Parathyroid adenoma (tissue), 2 donors: ENCODE measurements around the gene KCTD10.

Experiments
- H2AFZ ChIP-seq: fragments of 300-600 bp; sonication (generic); one replicate; pipeline ENCODE4 v1.7.0; 2017; ENCODE audit warnings: antibody characterized with exemption, mild to moderate bottlenecking
- H3K27ac ChIP-seq: fragments of 300-600 bp; sonication (generic); one replicate; pipeline ENCODE4 v1.7.0; 2017
- H3K27me3 ChIP-seq: fragments of 300-600 bp; sonication (generic); one replicate; pipeline ENCODE4 v1.7.0; 2017; ENCODE audit warnings: low read length; ENCODE audit not compliant: control insufficient read depth, insufficient read depth
- H3K36me3 ChIP-seq: fragments of 300-600 bp; sonication (generic); one replicate; pipeline ENCODE4 v1.7.0; 2017; ENCODE audit warnings: low read length; ENCODE audit not compliant: control insufficient read depth, insufficient read depth
- H3K4me1 ChIP-seq: fragments of 300-600 bp; sonication (generic); one replicate; pipeline ENCODE4 v1.7.0; 2017; ENCODE audit warnings: control low read depth
- H3K4me2 ChIP-seq: fragments of 300-600 bp; sonication (generic); one replicate; pipeline ENCODE4 v1.7.0; 2017; ENCODE audit warnings: low read length
- H3K4me3 ChIP-seq: fragments of 300-600 bp; sonication (generic); one replicate; pipeline ENCODE4 v1.7.0; 2017; ENCODE audit warnings: low read depth, low read length
- H3K79me2 ChIP-seq: fragments of 300-600 bp; sonication (generic); one replicate; pipeline ENCODE4 v1.7.0; 2017; ENCODE audit warnings: control low read depth
- H3K9ac ChIP-seq: fragments of 300-600 bp; sonication (generic); one replicate; pipeline ENCODE4 v1.7.0; 2017; ENCODE audit warnings: mild to moderate bottlenecking
- H3K9me3 ChIP-seq: fragments of 300-600 bp; sonication (generic); one replicate; pipeline ENCODE4 v1.7.0; 2017; ENCODE audit warnings: low read length; ENCODE audit not compliant: control insufficient read depth
- CTCF ChIP-seq: fragments of 300-600 bp; sonication (generic); IDR thresholded peaks from one replicate; pipeline ENCODE4 v1.7.0; 2017; ENCODE audit warnings: antibody characterized with exemption, mild to moderate bottlenecking
- donor health status: primary hyperparathyroidism.

Gene KCTD10

GRCh38 chr12:109496306-109496705, 19.2 kb upstream of the KCTD10 start:
- no peaks in the 10 kb centered on the region for H3K36me3 ChIP-seq

GRCh38 chr12:109495012-109495411, 17.9 kb upstream of the KCTD10 start:
- H3K9ac ChIP-seq = no peak overlapping the region
- TF ChIP-seq CTCF = no peak
- no peaks in the 10 kb centered on the region for H3K9me3 ChIP-seq
- H3K27me3 ChIP-seq = no peaks in the 10 kb centered on the region
- no peak overlapping the region for H3K27ac ChIP-seq
- H2AFZ ChIP-seq = no peak overlapping the region
- H3K4me3 ChIP-seq = no peak overlapping the region
- H3K36me3 ChIP-seq = no peaks in the 10 kb centered on the region
- H3K4me2 ChIP-seq = no peak overlapping the region
- H3K79me2 ChIP-seq = no peaks in the 10 kb centered on the region
- no peaks in the 10 kb centered on the region for H3K4me1 ChIP-seq

More at GRCh38 chr12:109496306-109496705, 19.2 kb upstream of the KCTD10 start:
- H3K79me2 ChIP-seq = no peaks in the 10 kb centered on the region
- no peaks in the 10 kb centered on the region for H3K9me3 ChIP-seq
- H3K4me3 ChIP-seq = no peak overlapping the region
- no peak overlapping the region for H3K4me2 ChIP-seq
- H3K27me3 ChIP-seq = no peaks in the 10 kb centered on the region
- no peak overlapping the region for H3K27ac ChIP-seq
- no peak for TF ChIP-seq CTCF
- no peak overlapping the region for H3K9ac ChIP-seq
- no peaks in the 10 kb centered on the region for H3K4me1 ChIP-seq
- H2AFZ ChIP-seq = no peak overlapping the region

- H2AFZ ChIP-seq = no peak overlapping the region
- no peaks in the 10 kb centered on the region for H3K27me3 ChIP-seq
- no peaks in the 10 kb centered on the region for H3K9me3 ChIP-seq
- no peak overlapping the region for H3K4me2 ChIP-seq
- no peak overlapping the region for H3K9ac ChIP-seq
- TF ChIP-seq CTCF = no peak
- H3K4me3 ChIP-seq = no peak overlapping the region
- H3K79me2 ChIP-seq = no peaks in the 10 kb centered on the region
- no peaks in the 10 kb centered on the region for H3K4me1 ChIP-seq
- no peak overlapping the region for H3K27ac ChIP-seq
- no peaks in the 10 kb centered on the region for H3K36me3 ChIP-seq
These were observed 17.3 kb upstream of the KCTD10 start for GRCh38 chr12:109494348-109494881.

GRCh38 chr12:109493938-109494337, 16.8 kb upstream of the KCTD10 start:
- H3K4me3 ChIP-seq = no peak overlapping the region
- no peak overlapping the region for H2AFZ ChIP-seq
- no peaks in the 10 kb centered on the region for H3K4me1 ChIP-seq
- H3K9ac ChIP-seq = no peak overlapping the region
- no peaks in the 10 kb centered on the region for H3K27me3 ChIP-seq
- no peak overlapping the region for H3K4me2 ChIP-seq
- no peak for TF ChIP-seq CTCF
- no peaks in the 10 kb centered on the region for H3K9me3 ChIP-seq
- no peak overlapping the region for H3K27ac ChIP-seq
- no peaks in the 10 kb centered on the region for H3K36me3 ChIP-seq
- H3K79me2 ChIP-seq = no peaks in the 10 kb centered on the region

GRCh38 chr12:109493090-109493489, 16.0 kb upstream of the KCTD10 start:
- H3K27me3 ChIP-seq = no peaks in the 10 kb centered on the region
- no peak for TF ChIP-seq CTCF
- H3K4me3 ChIP-seq = no peak overlapping the region
- H3K9me3 ChIP-seq = no peaks in the 10 kb centered on the region
- H3K4me1 ChIP-seq = no peaks in the 10 kb centered on the region
- no peak overlapping the region for H3K4me2 ChIP-seq
- H3K36me3 ChIP-seq = no peaks in the 10 kb centered on the region
- no peak overlapping the region for H2AFZ ChIP-seq
- no peak overlapping the region for H3K9ac ChIP-seq
- no peak overlapping the region for H3K27ac ChIP-seq
- no peaks in the 10 kb centered on the region for H3K79me2 ChIP-seq
